HG02798 (cell line): ENCODE data around the gene UCKL1.
"Not testable (repeated sequence)": the region's sequence is repeated elsewhere in the genome, so short reads cannot be mapped to it uniquely, and the experiment has no call there.

Experiments
- ATAC-seq: cut with Tn5 transposase; IDR thresholded peaks from one replicate; pipeline ENCODE4 v1.9.1; 2021; ENCODE audit warnings: mild to moderate bottlenecking; ENCODE audit not compliant: unreplicated experiment, poor library complexity

The UCKL1 gene

DNA sequence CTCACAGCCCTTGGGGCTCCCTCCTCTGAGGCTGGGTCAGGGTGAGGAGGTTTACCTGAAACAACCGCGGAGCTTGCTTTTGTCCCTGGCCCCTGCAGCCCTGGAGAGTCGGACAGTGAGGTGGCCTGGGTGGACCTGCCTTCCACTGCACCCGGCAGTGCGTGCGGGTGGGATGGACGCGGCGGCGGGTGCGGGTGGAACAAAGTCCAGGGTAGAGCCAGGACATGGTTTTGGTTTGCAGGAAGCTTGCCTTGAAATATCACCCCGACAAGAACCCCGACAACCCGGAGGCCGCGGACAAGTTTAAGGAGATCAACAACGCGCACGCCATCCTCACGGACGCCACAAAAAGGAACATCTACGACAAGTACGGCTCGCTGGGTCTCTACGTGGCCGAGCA is 27.1 kb downstream of the UCKL1 start:
- ATAC-seq = no peak

DNA sequence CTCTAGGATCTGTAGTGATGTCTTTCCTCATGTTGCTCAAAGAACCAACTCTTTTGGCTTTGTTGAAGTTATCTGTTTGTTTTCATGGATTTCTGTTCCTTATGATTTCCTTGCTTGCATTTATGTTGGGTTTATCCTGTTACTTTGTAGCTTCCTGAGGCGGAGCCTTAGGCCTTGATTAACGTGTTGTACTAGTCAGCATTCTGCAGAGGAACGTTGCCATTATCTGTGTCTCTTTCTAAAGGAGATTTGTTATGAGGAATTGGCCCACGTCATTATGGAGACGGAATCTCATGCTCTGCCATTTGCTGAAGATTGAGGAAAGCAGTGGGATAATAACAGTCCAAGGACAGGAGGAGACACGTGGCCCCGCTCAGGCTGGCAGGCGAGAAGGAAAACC is 29.9 kb downstream of the UCKL1 start:
- ATAC-seq = no peak

DNA sequence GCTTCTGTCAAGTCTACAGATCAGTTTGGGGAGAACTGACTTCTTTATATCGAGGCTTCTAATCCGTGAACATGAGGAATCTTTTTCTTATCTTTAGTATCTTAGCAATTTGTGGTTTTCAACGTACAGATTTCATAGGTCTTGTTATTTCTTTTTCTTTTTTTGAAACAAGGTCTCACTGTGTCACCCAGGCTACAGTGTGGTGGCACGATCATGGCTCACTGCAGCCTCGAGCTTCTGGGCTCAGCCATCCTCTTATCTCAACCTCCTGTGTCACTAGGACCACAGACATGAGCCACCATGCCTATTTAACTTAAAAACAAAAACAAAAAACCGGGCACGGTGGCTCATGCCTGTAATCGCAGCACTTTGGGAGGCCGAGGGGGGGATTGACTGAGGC is 32.0 kb downstream of the UCKL1 start:
- no peak for ATAC-seq

GRCh38 chr20:63923651-63924050 is 32.6 kb downstream of the UCKL1 start:
- no peak for ATAC-seq

DNA sequence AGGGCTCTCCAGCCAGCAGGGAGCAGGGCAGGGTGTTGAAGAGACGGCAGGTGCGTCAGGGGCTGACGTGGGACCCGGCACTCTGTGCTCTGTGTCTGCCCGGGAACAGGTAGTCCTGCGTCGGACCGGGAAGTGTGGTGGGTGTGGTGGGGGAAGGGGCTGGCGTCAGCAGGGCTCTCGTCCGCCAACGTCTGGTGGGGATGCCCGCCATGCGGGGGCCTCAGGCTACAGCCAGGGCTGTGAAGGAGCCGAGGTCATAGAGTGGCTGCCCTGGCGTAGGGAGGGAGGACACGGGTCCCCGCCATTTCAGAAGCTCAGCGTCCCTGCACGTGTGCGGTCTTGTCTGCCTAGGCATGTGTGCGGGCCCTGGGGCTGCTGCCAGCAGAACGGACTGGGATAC is 36.0 kb downstream of the UCKL1 start:
- no peak for ATAC-seq

GRCh38 chr20:63919130-63919529 is 37.1 kb downstream of the UCKL1 start:
- ATAC-seq = no peak

DNA sequence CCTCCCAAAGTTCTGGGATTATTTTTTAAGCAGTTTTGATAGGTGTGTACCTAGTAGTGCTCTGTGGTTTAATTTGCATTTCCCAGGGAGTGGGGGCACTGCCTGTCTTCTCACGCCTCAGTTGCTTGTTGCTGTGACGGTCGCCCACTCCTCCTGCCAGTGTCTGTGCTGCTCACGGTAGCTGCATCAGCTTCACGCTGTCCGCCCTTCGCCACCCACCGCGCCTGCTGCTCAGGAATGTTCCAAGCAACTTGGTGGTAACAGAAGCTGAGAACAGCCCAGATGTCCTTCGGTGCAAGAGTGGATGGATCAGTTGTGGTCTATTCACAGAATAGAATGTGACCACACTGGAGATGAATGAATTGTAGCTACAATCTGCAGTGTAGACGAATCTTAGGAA is 38.4 kb downstream of the UCKL1 start:
- ATAC-seq = no peak

DNA sequence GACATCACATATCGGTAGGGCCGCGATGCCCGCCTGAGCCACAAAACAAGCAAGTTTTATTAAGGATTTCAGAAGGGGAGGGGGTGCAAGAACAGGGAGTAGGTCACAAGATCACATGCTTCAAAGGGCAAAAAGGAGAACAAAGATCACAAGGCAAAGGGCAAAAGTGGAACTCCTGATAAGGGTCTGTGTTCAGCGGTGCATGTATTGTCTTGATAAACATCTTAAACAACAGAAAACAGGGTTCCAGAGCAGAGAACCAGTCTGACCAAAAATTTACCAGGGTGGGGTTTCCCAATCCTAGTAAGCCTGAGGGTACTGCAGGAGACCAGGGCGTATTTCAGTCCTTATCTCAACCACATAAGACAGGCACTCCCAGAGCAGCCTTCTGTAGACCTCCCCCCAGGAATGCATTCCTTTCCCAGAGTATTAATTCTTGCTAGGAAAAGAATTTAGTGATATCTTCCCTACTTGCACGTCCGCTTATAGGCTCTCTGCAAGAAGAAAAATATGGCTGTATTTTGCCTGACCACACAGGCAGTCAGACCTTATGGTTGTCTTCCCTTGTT is 39.8 kb downstream of the UCKL1 start:
- not testable (repeated sequence) for ATAC-seq

- ATAC-seq = no peak
Observed at GRCh38 chr20:63915471-63915870, 40.7 kb downstream of the UCKL1 start.

- ATAC-seq = no peak
Observed at GRCh38 chr20:63913768-63914167, 42.4 kb downstream of the UCKL1 start.

GRCh38 chr20:63911176-63911575 is 45.0 kb downstream of the UCKL1 start:
- ATAC-seq = no peak

DNA sequence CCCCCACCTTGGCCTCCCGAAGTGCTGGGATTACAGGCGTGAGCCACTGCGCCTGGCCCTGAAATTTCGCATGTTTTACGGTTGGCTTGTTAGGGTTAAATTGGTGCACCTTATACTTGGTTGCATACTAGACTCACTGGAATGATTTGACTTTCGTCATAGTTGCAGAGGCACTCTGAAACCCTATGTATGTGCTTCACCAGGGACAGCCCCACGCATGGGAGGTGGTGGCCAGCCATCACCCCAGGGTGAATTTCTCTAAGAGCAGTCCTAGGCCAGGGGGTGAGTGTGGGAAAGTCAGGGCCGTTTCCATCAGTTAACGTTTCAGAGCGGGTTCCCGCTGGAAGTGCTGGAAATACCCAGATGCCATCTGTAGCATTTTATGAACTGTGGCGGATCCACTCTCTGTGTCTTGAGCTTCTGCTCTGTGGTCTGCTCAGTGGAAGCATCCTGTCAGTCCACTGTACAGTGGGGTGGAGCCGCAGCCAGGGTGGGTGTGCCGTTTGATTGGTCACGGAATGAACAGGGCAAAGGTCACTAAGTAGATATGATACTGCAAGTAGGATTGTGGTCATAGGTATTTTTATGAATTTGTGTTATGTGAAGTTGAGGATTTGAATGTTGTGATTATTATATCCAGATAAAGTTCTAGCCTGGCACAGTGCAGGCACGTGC is 48.1 kb downstream of the UCKL1 start:
- ATAC-seq = no peak

GRCh38 chr20:63903796-63904561 is 52.2 kb downstream of the UCKL1 start:
- no peak for ATAC-seq

- no peak for ATAC-seq
Observed at GRCh38 chr20:63900413-63900812, 55.8 kb downstream of the UCKL1 start.

GRCh38 chr20:63898882-63899558 is 57.2 kb downstream of the UCKL1 start:
- ATAC-seq = no peak

DNA sequence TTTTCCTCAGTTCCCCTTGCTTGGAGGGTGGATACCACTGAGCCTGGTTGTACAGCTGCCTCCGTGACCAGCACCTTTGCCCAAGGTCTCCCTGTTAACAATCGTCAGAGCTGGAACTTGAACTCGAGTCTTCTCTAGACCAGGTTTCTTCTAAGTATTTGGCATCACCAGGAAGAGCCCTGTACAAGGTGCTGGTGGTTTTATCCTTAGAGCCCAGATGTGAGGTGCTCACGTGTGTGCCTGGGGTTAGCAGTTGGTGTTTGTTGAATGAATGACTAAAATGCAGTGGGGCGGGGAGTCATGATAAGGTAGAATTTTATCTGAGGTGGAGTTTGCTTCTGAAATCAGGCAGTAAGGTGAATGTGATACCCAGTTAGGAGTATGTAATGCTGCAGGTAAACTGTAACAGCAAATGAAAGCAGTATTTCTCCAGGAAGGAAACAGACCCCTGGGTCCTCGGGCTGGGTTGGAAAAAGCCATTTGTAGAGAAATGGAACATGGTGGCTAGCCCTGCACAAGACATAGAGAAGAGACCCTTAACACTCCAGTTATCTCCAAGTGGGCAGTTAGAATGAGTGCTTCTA is 58.1 kb downstream of the UCKL1 start:
- ATAC-seq = no peak

GRCh38 chr20:63896264-63897105 is 59.7 kb downstream of the UCKL1 start:
- peak; percentile 20 for ATAC-seq

DNA sequence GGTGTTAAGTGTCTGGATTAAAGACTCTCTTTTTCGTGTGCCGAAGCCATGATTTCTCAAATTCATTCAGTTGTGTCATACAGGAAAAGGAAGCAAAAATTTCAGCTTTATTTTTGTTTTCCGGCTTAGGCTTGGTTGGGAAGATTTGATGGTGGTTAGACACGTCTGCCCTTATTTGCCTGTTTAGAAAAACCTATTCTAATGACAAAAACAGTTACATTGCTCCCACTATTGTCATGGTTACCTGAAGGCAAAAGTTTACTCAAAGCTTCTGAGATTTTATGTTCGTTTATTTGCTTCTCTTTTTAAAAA is 60.3 kb downstream of the UCKL1 start:
- ATAC-seq = no peak

- ATAC-seq = no peak
Observed at GRCh38 chr20:63895202-63895951, 60.8 kb downstream of the UCKL1 start.
